ENCODE results near the gene RC3H1. TPM values are rescaled to one million over a fixed set of nuclear protein-coding genes. Genes with fewer than 3 reads are reported as not detected.

RC3H1 gene
- total and polyA plus RNA-seq, 10 of the 15 experiments (the other 5 are each of a cell fraction or from before 2014, with no cell fraction given) = 1.4 to 33.9 (median 11.8) TPM

DNA sequence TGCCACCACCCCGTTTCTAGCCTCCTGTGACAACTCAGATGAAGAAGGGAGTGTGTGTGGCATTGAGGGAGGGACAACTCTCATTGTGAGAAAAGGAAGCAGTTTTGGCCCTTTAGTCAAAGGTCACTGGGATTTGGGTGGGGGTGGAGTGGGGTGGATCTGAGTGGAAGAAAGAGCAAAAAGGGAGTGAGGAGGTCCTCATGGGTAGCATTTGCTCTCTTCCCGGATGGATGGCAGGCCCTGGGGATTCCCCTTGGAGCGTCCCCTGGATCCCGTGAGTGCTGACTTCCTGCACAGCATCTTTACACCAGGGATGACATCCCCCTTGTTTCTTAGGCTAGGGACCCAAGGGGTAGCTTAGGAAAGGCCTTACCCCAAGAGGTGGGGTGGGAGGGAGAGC, 105.5 kb downstream of the RC3H1 start (continued):
- TF ChIP-seq, protein P1, sequence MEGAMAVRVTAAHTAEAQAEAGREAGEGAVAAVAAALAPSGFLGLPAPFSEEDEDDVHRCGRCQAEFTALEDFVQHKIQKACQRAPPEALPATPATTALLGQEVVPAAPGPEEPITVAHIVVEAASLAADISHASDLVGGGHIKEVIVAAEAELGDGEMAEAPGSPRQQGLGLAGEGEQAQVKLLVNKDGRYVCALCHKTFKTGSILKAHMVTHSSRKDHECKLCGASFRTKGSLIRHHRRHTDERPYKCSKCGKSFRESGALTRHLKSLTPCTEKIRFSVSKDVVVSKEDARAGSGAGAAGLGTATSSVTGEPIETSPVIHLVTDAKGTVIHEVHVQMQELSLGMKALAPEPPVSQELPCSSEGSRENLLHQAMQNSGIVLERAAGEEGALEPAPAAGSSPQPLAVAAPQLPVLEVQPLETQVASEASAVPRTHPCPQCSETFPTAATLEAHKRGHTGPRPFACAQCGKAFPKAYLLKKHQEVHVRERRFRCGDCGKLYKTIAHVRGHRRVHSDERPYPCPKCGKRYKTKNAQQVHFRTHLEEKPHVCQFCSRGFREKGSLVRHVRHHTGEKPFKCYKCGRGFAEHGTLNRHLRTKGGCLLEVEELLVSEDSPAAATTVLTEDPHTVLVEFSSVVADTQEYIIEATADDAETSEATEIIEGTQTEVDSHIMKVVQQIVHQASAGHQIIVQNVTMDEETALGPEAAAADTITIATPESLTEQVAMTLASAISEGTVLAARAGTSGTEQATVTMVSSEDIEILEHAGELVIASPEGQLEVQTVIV (IDR thresholded peaks at IDR 0.05; ENCODE audit: borderline replicate concordance, partially characterized antibody) = no peak
- TF ChIP-seq, protein P2, sequence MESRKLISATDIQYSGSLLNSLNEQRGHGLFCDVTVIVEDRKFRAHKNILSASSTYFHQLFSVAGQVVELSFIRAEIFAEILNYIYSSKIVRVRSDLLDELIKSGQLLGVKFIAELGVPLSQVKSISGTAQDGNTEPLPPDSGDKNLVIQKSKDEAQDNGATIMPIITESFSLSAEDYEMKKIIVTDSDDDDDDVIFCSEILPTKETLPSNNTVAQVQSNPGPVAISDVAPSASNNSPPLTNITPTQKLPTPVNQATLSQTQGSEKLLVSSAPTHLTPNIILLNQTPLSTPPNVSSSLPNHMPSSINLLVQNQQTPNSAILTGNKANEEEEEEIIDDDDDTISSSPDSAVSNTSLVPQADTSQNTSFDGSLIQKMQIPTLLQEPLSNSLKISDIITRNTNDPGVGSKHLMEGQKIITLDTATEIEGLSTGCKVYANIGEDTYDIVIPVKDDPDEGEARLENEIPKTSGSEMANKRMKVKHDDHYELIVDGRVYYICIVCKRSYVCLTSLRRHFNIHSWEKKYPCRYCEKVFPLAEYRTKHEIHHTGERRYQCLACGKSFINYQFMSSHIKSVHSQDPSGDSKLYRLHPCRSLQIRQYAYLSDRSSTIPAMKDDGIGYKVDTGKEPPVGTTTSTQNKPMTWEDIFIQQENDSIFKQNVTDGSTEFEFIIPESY (IDR thresholded peaks at IDR 0.05) = no peak
- TF ChIP-seq SRF (IDR thresholded peaks at IDR 0.05; ENCODE audit: low read depth in 2 of 2, low read length in 2 of 2) = no peak
- TF ChIP-seq, protein P3, sequence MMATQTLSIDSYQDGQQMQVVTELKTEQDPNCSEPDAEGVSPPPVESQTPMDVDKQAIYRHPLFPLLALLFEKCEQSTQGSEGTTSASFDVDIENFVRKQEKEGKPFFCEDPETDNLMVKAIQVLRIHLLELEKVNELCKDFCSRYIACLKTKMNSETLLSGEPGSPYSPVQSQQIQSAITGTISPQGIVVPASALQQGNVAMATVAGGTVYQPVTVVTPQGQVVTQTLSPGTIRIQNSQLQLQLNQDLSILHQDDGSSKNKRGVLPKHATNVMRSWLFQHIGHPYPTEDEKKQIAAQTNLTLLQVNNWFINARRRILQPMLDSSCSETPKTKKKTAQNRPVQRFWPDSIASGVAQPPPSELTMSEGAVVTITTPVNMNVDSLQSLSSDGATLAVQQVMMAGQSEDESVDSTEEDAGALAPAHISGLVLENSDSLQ (IDR thresholded peaks at IDR 0.05) = no peak
- TF ChIP-seq FOXK2 (IDR thresholded peaks at IDR 0.05) = no peak
- no peak for TF ChIP-seq ETV6 (conservative IDR thresholded peaks at IDR 0.05 in 1 of 2, IDR thresholded peaks at IDR 0.05 in 1 of 2; ENCODE audit: borderline replicate concordance in 1 of 2, low read depth in 1 of 2)

DNA sequence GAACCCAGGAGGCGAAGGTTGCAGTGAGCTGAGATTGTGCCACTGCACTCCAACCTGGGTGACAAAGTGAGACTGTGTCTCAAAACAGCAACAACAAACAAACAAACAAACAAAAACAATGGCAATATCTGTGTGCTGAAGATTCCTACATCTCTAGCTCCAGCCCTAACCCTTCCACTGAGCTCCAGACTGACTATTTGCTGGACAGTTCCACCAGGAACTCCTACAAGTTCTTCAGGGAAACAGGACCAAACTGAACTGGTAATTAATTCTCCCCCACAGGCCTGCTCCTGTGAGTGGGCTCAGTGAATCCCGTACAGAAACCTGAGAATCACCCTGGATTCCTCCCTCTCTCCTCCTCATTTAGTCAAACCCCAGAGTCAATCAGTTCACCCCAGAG, 106.6 kb downstream of the RC3H1 start:
- Histone ChIP-seq H3K9me3 (replicated peaks; ENCODE audit: control insufficient read depth, insufficient read depth, low read length) (no peaks in the 10 kb centered on the region), H3K9ac (ENCODE audit: control insufficient read depth, insufficient read depth, low read length) (no peak overlapping the region), H3K4me3 (no peak overlapping the region), H3K4me1 (ENCODE audit: control insufficient read depth, insufficient read depth, low read length) (no peaks in the 10 kb centered on the region), H2AFZ (ENCODE audit: control insufficient read depth, low read depth, low read length) (no peak overlapping the region), H3K36me3 (ENCODE audit: control insufficient read depth in 2 of 2, insufficient read depth in 2 of 2, low read length in 1 of 2) (no peaks in the 10 kb centered on the region), H3K4me2 (ENCODE audit: control insufficient read depth, insufficient read depth) (no peak overlapping the region), H3K27ac (ENCODE audit: control insufficient read depth, insufficient read depth) (no peak overlapping the region), H3K79me2 (ENCODE audit: control insufficient read depth, insufficient read depth, low read length) (no peaks in the 10 kb centered on the region), H3K27me3 (replicated peaks in 1 of 2; ENCODE audit: control insufficient read depth in 2 of 2, insufficient read depth in 2 of 2, low read length in 1 of 2) (peaks cover 0 to 1% of the 10 kb centered on the region in 2 experiments; a peak in 1 of 4 replicates), H4K20me1 (ENCODE audit: control insufficient read depth, insufficient read depth) (no peaks in the 10 kb centered on the region)
- no peak for DNase-seq (ENCODE audit: low read depth, low spot score)
- 72% methylated on average over 2 of the region's 2 CpGs for WGBS (ENCODE audit: insufficient coverage, insufficient replicate concordance, low lambda C conversion rate, missing lambda C conversion rate)
- no peak for ATAC-seq
- no peak for FAIRE-seq
- SMC1A ChIA-PET (ENCODE audit: uncharacterized antibody, unreplicated experiment) = no interaction called here
- RAD21 ChIA-PET (ENCODE audit: unreplicated experiment) = no interaction called here
- BruUV-seq (replicated peaks) = no TSS peak
- intact Hi-C loops (cut with micrococcal nuclease; ENCODE audit: unreplicated experiment) = no loop called here
- in situ Hi-C loops (cut with MboI) = no loop called here
- POLR2A ChIA-PET = no interaction called here
- no peak for TF ChIP-seq NFYA (IDR thresholded peaks at IDR 0.05; ENCODE audit: borderline replicate concordance, low read depth, low read length)
- TF ChIP-seq, protein P4, sequence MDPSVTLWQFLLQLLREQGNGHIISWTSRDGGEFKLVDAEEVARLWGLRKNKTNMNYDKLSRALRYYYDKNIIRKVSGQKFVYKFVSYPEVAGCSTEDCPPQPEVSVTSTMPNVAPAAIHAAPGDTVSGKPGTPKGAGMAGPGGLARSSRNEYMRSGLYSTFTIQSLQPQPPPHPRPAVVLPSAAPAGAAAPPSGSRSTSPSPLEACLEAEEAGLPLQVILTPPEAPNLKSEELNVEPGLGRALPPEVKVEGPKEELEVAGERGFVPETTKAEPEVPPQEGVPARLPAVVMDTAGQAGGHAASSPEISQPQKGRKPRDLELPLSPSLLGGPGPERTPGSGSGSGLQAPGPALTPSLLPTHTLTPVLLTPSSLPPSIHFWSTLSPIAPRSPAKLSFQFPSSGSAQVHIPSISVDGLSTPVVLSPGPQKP (IDR thresholded peaks at IDR 0.05; ENCODE audit: low read depth, low read length) = no peak
- TF ChIP-seq TCF12 (IDR thresholded peaks at IDR 0.05; ENCODE audit: low read depth, low read length) = no peak
- TF ChIP-seq NR2C1 (IDR thresholded peaks at IDR 0.05) = no peak
- CTCF ChIA-PET = interaction anchor here (1.1 to 2.4 kb wide), 5 partner anchors 11 to 42 kb away, joined by 3 to 5 read pairs (median 4); no protein-coding TSS in a partner anchor
